SH-SY5Y (cell line): Measurements from ENCODE around the gene PMEPA1.

Source experiments
- GATA2 ChIP-seq: IDR thresholded peaks from 2 replicates; pipeline ENCODE4 v1.6.1; 2011; ENCODE audit warnings: mild to moderate bottlenecking, low read depth, low read length
- GATA3 ChIP-seq: IDR thresholded peaks from 2 replicates; pipeline ENCODE4 v1.6.1; 2011; ENCODE audit warnings: low read depth, mild to moderate bottlenecking, low read length, moderate library complexity

Gene PMEPA1

GRCh38 chr20:57648878-57649616 lies 60.8 kb downstream of the PMEPA1 start:
- TF ChIP-seq GATA3, result no peak
- TF ChIP-seq GATA2, result no peak

GRCh38 chr20:57647933-57648785 lies 61.7 kb downstream of the PMEPA1 start:
- TF ChIP-seq GATA3 (no peak), GATA2 (no peak)

- no peak for TF ChIP-seq GATA2
These were observed 62.5 kb downstream of the PMEPA1 start for GRCh38 chr20:57647006-57647932.

DNA sequence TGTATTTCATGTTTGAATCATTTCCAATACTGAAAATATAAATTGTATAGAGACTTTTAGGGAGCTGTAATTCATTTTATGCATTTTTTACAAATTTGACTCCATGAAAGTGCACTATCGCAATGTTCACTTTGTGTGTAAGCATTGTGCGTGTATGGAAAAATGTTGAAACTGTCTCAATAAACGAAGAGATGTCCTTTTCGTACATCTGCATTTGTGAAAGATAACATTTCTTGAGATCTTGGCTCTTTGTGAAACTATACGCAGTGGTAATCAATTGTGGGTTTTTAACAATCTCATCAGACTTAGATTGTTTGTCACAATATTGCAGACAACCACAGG lies 70.9 kb downstream of the PMEPA1 start:
- TF ChIP-seq GATA3 (no peak), GATA2 (no peak)

DNA sequence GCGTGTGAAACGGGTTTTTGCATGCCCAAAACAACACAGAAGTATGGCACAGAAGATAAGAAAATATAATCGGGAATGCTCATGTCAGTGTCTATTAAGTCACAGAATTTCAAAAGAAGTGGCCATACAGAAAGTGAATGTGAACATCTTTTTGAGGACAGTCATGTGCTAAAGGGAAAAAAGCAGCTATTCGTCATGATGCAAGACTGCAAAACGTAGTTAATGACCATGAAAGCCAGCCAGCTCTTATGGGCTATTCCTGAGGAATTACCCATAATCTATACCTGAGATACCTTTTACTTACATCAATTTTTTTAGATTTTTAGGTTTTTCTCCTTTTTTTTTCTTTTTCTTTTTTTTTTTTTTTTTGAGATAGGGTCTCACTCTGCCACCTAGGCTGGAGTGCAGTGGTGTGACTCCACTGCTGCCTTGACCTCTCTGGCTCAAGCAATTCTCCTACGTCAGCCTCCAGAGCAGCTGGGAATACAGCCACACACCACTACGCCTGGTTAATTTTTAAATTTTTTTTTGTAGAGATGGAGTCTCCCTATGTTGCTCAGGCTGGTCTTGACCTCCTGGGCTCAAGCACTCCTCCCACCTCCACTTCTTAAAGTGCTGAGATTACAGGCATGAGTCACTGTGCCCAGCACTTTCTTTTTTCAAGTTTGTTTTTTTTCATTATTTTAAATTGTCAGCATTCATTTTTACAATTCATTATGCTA lies 71.5 kb downstream of the PMEPA1 start:
- TF ChIP-seq GATA3 (no peak), GATA2 (no peak)

DNA sequence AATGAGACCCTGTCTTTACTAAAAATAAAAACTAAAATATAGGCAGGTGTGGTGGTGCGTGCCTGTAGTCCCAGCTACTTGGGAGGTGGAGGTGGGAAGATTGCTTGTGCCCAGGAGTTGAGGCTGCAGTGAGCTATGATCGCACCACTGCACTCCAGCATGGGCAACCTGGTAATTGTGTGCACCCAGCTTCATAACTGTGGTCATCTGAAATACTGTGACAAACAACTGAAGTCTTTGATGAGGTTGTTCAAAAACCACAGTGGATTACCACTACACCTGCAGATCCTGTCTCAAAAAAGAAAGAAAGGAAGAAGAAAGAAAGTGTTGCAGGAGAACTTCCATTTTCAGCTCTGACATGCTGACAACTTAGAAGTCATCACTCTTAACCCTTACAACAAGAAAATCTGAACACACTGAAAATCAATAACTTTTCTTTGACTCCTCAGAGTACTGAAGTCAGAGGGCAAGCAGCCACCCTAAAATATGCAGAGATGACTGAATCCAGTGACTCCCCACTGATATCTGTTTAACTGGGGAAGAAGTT lies 75.8 kb downstream of the PMEPA1 start:
- TF ChIP-seq GATA3 (no peak), GATA2 (no peak)

- TF ChIP-seq GATA3 (no peak), GATA2 (no peak)
These were observed 77.5 kb downstream of the PMEPA1 start for GRCh38 chr20:57632286-57632685.

DNA sequence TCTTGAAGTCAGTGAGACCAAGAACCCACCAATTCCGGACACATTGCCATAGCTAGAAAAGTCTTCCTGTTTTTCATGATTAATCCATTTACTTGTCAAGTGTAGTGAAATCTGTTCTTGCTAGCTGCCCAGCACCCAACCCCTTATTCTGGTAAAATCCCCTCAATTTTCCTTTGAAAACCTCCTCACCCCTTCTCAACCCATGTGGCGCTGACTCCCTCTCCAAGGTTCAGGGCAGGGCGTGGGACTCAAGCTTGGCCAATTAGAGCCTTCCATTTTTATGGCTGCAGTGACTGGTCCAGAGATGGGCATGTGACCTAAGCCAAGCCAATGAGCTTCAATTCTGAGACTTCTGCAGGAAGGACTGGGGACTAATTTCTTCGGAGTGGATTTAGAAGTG lies 79.8 kb downstream of the PMEPA1 start:
- TF ChIP-seq GATA2 (no peak), GATA3 (no peak)

DNA sequence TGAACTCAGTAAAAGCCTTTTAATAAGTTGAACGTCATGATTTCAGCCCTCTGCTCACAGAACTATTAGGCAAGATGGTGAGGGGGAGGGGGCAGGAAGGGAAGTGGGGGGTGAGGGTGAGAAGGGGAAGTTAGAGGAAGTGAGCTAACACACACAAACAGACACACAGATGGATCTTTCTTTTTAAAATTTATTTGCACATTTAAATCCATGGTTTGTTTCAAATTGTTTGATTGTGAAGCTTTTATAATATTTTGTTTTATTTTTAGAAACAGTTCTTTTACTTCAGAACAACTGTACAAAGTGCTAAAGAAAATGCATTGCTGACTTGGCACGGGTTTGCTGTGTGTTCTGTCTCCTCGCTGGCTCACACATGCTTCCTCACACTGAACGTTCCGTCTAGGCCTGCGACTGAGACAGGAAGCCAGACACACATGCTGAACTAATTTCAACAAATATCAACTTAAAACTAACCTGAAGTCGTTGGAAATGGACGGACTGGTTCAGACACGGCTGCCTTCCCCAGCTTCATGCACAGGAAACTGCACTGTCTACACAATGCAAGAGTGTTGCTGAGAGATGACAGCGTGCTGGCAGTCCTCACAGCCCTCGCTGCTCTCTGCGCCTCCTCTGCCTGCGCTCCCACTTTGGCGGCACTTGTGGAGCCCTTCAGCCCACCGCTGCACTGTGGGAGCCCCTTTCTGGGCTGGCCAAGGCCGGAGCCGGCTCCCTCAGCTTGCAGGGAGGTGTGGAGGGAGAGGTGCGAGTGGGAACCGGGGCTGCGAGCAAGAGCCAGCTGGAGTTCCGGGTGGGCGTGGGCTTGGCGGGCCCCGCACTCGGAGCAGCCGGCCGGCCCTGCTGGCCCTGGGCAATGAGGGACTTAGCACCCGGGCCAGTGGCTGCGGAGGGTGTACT lies 81.5 kb downstream of the PMEPA1 start:
- TF ChIP-seq GATA2 (no peak), GATA3 (no peak)

DNA sequence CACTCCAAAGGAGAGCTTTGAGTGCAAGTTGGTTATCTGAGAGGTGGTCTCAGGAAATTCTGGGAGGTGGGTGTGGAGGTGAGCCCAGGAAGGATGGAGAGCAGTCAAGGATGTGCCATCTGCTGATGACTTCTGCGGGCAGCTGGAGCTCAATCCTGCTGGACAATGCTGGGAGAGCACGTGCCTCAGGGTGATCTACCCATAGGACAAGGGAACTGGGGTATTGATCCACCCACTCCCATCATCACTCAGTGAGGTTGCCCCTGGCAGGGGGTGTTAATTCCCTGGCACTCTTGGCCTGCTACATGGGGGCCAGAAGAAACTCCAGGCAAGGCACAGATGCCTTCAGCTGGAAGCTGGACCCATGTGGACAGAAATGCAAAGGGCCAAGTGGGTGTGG lies 82.5 kb downstream of the PMEPA1 start:
- TF ChIP-seq GATA3, result no peak
- no peak for TF ChIP-seq GATA2

GRCh38 chr20:57625978-57626377 lies 83.8 kb downstream of the PMEPA1 start:
- TF ChIP-seq GATA3, result no peak
- no peak for TF ChIP-seq GATA2

DNA sequence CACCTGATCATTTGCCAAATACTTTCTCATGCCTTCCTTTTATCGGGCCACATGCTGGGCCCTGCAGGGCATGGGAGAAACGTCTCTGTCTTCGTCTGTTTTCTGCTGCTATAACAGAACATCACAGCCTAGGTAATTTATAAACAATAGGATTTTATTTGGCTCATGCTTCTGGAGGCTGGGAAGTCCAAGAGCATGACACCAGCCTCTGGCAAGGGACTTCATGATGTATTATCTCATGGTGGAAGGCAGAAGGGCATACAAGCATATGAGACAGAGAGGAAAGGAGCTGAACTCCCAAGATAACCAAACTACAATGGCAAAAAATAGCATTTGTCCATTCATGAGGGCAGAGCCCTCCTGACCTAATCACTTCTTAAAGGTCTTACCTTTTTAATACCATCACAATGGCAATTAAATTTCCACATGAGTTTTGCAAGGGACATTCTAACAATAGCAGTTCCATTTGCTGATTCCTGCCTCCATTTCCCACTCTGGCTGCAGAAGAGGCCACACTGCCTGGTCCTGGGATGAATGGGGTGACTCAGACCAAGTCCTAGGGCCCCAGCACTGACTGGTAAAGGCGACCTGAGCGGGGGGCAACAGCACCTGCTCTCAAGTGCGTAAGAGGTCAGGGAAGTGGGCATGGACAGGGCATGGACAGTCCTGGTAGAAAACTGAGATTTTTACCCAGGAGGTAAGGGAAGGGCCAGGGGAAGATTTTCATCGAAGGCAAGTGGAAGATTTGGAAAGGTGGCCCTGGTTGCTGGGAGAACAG lies 84.4 kb downstream of the PMEPA1 start:
- TF ChIP-seq GATA3, result no peak
- no peak for TF ChIP-seq GATA2
